Esophagus squamous epithelium (tissue), 4 donors: Measurements from ENCODE around the gene EPS8.

Experiments used
- CTCF ChIP-seq, 6 experiments: fragments of 450-650 bp in 4 of 6; fragments of 200-600 bp in 2 of 6; sonication (generic) in 2 of 6; IDR thresholded peaks; one replicate each; pipeline ENCODE4 v1.5.1; 2016 to 2019; ENCODE audit warnings: antibody characterized with exemption in 6 of 6, mild to moderate bottlenecking in 4 of 6, moderate library complexity in 4 of 6
- POLR2A ChIP-seq, 4 donors: fragments of 450-650 bp; IDR thresholded peaks; one replicate each; pipeline ENCODE4 v1.6.1; 2017; ENCODE audit warnings: antibody characterized with exemption in 4 of 4, mild to moderate bottlenecking in 4 of 4, moderate library complexity in 3 of 4

DNA sequence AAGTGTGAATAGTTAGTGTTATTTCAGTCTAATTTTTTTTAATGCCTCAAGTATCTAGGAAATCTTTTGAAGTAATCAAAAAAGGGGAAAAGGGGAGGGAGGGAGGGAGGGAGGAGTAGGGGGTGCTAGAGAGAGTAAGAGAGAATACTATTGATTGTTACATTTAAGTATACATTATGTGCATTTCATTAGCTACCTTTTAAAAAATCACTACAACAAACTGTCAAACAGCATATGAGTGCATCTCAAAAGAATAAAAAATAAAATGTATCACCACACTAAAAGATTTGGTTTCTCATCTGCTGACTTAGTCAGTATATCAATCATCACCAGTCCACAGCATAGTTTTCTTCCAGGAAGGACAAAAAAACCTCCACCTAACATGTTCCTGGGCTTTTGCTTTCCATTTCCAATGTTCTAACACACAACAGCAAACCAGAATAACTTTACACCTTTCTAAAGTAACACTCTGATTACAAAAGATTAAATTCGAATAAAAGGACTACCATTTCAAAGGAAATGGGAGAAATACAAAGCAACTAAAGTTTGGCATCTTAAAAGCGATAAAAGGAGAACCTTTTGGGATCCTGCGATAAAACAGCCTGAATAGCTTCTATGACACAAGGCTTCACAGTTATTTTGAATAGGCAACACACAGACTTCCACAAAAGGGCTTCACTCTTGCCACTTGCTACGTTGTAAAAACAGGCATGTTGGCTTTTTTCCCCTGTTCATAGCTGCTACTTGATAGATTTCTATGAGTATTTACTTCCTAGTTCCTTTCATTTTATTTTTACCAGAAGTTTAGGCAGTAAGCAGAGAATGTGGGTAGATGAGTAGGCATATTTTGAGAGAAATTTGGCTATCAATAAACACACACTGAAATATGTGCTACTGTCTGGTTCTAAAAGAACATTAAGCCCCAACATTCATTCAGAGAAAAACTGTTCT lies 160.9 kb downstream of the EPS8 start:
- no peak for TF ChIP-seq CTCF (IDR thresholded peaks at IDR 0.05)
- no peak for TF ChIP-seq POLR2A (IDR thresholded peaks at IDR 0.05)
